Choroid plexus epithelial cell (primary cell): ENCODE measurements around the gene SAPCD2.

ENCODE experiments used
- DNase-seq: peaks from one replicate; pipeline ENCODE4 v3.0.0-alpha.2; 2010; ENCODE audit warnings: low read depth
- H3K4me3 ChIP-seq: 2 replicates; pipeline ENCODE4 v1.5.1; 2011; ENCODE audit warnings: low read depth, mild to moderate bottlenecking, control low read depth, low read length, moderate library complexity
- TF ChIP-seq, protein P1 (sequence below): conservative IDR thresholded peaks from 2 replicates; pipeline ENCODE4 v1.5.1; 2011; ENCODE audit warnings: low read depth, mild to moderate bottlenecking, control low read depth, inconsistent platforms, low read length, moderate library complexity

Gene SAPCD2

DNA sequence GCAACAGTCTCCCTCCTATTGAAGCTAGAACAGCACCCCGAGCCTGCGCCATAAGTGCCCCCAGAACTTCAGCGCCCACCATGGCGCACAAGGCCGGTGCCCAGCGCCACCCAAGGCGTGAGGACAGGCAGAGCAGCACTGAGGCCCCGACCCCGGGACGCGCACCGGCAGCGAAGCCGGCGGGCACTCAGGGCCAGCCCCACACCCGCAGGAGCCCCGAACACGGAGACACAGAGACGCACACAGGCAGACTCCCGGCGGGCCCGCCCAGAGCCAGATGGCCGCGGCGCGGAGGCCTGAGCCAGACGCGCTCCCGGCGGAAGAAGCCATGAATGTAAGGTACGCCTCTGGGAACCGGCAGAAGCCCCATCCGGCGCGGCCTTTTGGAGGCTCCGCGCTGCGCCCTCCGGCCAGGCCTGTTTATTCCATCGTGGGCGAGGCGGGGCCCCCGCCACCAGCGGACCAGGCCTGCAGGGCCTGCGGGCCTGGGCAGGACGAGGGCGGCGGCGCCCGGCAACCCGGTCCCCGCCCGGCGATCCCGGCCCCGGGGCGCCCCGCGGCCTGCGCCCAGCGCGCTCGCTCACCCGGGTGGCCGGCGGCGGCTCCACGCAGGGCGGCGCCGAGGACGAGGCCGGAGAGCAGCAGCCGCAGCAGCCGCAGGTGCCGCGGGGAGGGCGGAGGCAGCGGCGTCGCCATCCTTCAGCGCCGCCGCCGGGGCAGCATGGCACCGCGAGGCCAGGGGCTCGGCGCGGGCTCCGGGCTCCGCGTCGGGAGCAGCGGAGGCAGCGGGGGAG, 24.9 kb downstream of the SAPCD2 start:
- peak overlapping the region; percentile 55 for H3K4me3 ChIP-seq
- peak; percentile 37 for DNase-seq
- TF ChIP-seq, protein P1, sequence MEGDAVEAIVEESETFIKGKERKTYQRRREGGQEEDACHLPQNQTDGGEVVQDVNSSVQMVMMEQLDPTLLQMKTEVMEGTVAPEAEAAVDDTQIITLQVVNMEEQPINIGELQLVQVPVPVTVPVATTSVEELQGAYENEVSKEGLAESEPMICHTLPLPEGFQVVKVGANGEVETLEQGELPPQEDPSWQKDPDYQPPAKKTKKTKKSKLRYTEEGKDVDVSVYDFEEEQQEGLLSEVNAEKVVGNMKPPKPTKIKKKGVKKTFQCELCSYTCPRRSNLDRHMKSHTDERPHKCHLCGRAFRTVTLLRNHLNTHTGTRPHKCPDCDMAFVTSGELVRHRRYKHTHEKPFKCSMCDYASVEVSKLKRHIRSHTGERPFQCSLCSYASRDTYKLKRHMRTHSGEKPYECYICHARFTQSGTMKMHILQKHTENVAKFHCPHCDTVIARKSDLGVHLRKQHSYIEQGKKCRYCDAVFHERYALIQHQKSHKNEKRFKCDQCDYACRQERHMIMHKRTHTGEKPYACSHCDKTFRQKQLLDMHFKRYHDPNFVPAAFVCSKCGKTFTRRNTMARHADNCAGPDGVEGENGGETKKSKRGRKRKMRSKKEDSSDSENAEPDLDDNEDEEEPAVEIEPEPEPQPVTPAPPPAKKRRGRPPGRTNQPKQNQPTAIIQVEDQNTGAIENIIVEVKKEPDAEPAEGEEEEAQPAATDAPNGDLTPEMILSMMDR: no peak

DNA sequence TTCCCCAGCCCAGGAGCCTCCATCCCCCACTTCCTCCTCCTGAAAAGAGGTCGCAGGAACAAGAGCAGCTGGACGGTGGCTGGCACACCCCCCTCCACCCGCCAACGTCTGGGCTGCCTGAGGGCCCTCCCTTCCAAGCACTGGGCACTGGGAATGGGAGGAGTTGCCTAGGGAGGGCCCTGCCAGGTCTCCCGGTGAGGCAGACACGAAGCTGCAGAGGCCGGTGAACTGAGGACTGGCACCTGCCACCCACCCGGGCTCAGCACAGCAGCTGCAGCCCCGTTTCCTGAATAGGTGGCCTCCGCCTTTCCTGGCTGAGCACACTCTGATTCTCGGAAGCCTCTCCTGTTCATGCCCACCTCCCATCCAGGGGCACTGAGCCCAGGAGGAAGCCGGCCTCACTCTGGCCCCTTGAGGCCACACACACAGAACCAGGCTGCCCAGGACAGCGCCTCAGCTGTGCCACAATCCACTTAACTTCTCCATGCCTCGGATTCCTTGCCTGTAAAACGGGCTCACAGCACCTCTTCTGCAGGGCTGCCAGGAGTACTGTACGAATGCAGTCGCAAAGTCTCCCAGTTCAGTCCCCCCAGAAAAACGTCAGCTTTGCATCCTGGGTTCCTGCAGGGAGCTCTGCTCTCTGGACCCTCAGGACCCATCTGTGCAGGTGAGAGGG, 25.7 kb downstream of the SAPCD2 start:
- no peak for DNase-seq
- peak overlapping the region; percentile 49 for H3K4me3 ChIP-seq
- TF ChIP-seq, protein P1: no peak

DNA sequence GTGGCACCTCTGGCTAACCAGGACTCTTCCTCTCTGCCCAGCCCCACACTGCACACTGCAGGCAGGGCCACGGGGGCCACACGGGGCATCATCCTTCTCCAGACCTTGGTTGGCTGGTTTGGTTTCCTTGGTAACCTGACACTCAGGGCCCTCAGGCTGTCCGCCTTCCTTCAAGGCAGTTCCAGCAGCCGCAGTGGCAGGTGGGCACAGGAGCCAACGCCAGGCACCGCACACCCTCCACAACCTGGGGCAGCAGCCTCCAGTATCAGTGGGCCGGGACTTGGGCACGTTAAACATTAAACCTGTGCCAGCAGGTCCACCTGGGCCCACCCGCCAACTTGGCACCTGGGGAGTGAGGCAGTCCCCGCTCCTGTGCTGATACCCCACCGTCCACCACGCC, 26.3 kb downstream of the SAPCD2 start:
- no peak for DNase-seq
- H3K4me3 ChIP-seq: no peak overlapping the region

DNA sequence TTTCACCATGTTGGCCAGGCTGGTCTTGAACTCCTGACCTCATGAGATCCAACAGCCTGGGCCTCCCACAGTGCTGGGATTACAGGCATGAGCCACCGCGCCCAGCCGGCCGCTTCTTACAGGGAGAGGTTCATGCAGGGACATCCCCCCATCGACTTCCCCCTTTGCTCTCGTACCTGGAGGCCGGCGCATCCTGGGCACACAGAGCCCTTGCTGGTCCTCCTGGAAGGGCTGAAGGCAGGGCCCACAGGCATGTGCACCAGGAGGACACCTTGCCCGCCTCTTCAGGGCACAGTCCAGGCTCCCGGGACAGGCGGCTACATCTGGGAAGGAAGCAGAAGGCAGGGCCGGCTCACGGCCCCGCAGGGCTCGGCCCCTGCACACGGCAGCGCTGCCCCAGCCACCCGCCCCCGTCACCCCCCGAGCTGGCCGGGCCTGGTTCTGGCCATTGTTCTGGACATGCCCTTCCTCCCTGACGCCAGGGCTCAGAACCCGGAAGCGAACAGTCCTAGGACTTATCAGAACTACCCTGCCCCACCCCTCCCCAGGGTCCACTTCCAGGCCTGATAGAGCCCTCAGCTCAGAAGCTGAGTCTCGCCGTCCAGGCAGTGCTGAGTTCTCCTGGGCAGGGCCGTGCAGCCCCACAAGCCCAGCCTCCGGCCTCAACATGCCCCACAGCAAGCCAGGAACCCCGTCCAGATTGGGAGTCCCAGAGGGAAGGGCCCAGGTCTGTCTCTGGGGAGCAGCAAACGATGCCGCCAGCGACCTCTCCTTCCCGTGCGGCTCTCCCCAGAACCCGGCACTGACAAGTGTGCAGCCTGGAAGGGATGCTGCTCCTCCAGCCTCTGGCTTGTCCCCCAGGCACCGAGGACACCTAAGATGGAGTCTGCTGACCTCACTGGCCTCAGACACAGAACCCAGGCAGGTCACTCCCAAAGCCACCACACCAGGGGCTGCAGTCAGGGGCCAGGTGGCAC, 27.3 kb downstream of the SAPCD2 start:
- no peak overlapping the region for H3K4me3 ChIP-seq
- TF ChIP-seq, protein P1: no peak

More for the DNA sequence above, 26.3 kb downstream of the SAPCD2 start:
- TF ChIP-seq, protein P1: no peak

DNA sequence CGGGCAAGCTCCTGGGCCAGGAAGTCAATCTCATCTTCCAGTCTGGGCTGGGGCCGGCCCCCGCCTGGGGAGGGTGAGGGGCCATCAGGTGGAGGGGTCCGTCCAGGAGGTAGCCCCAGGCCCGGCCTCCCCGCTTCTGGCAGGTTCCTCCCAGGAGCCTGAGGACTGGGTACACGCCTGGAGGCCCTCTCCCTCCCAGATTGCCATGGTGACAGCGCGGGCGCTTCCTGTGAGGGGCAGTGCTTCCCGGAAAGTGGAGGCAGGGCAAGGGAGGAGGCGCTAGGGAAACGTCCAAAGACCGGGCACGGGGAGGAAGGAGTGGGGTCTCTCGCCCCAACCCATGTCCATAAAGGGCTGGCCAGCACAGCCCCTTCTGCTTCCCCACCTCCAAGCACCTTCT, 29.2 kb downstream of the SAPCD2 start:
- H3K4me3 ChIP-seq: no peak overlapping the region
- TF ChIP-seq, protein P1: no peak
- no peak for DNase-seq

More for the DNA sequence above, 27.3 kb downstream of the SAPCD2 start:
- no peak for DNase-seq

DNA sequence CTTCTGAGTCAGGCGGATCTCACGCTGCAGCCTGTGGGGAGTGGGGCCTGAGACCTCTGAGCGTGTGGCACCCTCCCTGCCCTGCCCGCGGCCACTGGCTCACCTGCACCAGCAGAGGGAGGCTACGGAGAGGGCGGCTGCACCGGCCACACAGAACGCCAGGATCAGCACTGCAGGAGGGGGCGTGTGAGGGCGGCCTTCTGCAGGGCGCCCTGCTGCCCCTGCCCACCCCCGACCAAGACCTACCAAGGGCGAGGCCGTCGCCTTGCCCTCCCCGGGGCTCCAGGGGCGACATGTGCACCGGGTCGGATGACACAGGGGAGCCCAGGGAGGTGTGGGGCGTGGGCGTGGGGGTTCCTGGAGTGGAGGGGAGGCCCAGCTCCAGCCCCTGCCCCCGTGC, 29.8 kb downstream of the SAPCD2 start:
- DNase-seq: no peak
- TF ChIP-seq, protein P1: no peak
- no peak overlapping the region for H3K4me3 ChIP-seq
